ENCODE measurements around the gene LCLAT1. TPM values are rescaled to one million over a fixed set of nuclear protein-coding genes. Genes with fewer than 3 reads are reported as not detected.
A peak's percentile ranks its signal among the peaks of the same experiment; 100 is the strongest.

Gene LCLAT1
- total RNA-seq, 1 donor from 2014 or later, result 16.5 TPM

DNA sequence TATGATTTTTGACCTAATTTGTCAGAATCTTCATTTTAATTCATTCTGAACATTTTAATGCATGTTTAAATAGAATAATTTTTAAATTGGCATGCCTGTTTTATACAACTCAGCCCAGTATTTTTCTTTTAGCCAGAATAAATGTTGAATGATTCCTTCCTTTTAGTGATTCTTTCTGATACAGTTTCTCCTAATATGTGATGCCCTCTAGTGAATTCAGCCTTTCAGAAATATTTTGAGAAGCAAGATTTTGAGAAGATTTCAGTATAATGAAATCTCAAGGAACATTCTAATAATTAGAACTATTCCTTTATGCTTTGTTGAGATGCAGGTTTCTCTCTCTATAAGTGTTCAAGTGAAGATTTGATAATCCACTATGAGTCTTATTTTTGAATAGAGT lies 28.5 kb downstream of the LCLAT1 start:
- no peak overlapping the region for H3K27ac ChIP-seq
- no peaks in the 10 kb centered on the region for H3K9me3 ChIP-seq
- H3K4me3 ChIP-seq, result no peak overlapping the region
- H3K36me3 ChIP-seq, result no peaks in the 10 kb centered on the region
- no peak for DNase-seq
- peaks cover 10% of the 10 kb centered on the region for H3K4me1 ChIP-seq
- ATAC-seq, result no peak
- no peaks in the 10 kb centered on the region for H3K27me3 ChIP-seq
- peak; percentile 29 for TF ChIP-seq CTCF (IDR thresholded peaks at IDR 0.05)
- intact Hi-C loops (cut with DNase I), result no loop called here

DNA sequence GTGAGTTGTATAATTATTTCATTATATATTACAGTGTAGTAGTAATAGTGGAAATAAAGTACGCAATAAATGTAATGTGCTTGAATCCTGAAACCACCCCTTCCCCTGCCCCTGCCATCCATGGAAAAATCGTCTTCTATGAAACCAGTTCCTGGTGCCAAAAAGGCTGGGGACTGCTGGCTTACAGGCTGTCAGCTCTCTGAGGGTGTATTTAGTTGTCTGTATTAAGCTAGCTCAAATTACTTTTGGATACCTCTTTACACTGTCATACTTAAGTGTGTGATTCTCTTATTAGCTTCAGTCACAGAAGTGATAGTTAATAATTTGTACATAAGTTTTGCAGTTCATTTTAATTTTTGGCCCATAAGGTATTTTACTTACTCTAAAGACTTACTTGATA lies 29.6 kb downstream of the LCLAT1 start:
- no peaks in the 10 kb centered on the region for H3K36me3 ChIP-seq
- peaks cover 16% of the 10 kb centered on the region for H3K4me1 ChIP-seq
- no peak overlapping the region for H3K4me3 ChIP-seq
- DNase-seq (no peak), ATAC-seq (no peak)
- no peak overlapping the region for H3K27ac ChIP-seq
- H3K27me3 ChIP-seq, result no peaks in the 10 kb centered on the region
- intact Hi-C loops (cut with DNase I), result no loop called here
- no peak for TF ChIP-seq CTCF (IDR thresholded peaks at IDR 0.05)
- no peaks in the 10 kb centered on the region for H3K9me3 ChIP-seq

DNA sequence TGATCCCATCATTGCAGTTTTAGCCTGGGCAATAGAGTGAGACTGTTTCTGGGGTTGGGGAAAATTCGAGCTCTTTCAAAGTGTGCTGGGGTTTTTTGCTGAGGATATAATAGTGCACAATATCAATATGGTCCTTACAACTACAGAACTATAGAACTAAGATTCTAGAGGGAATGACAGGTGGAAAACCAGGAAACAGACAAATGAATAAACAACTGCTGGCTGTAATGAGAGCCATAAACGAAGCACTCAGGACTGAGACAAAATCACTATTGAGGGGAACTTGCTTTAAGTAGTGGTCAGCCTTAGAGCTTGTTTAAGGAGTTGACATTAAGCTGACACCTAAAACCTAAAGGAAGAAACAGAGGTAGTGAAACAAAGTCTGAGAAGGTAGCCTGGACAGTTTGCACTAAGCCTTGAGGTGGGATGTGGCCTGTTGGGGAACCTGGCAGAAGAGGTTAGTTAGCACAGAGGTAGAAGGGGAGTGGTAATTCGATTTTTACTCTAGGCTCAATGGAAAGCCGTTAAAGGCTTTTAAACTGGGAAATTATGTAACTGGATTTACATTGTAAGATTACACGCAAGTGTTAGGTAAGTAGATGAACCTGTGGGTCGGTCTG lies 33.8 kb downstream of the LCLAT1 start:
- no peaks in the 10 kb centered on the region for H3K36me3 ChIP-seq
- H3K27ac ChIP-seq, result no peak overlapping the region
- peaks cover 7% of the 10 kb centered on the region for H3K4me1 ChIP-seq
- no peak for DNase-seq
- no peak overlapping the region for H3K4me3 ChIP-seq
- H3K27me3 ChIP-seq, result no peaks in the 10 kb centered on the region
- intact Hi-C loops (cut with DNase I), result no loop called here
- no peaks in the 10 kb centered on the region for H3K9me3 ChIP-seq
- TF ChIP-seq CTCF (IDR thresholded peaks at IDR 0.05), result no peak
- ATAC-seq, result no peak

GRCh38 chr2:30481323-30481800 lies 34.3 kb downstream of the LCLAT1 start:
- H3K4me1 ChIP-seq, result peaks cover 7% of the 10 kb centered on the region
- intact Hi-C loops (cut with DNase I), result no loop called here
- ATAC-seq, result peak; percentile 85

DNA sequence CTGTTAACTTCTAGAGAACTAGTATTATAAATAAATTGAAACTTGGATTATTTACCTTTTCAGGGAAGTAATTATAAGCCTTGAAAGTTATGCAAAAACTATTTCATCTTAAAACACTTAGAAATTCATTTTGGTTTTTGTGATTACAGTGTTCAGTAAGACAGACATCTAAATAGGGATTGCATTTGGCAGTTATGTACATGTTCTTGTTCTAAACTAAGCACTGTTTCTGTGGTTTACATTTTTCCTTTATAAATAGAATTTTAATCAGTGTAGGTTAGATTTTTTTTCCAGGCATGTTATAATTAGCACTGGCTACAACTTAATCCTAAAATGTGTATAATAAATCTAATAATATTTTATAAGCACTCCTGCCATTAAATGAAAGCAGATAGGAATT lies 35.0 kb downstream of the LCLAT1 start:
- DNase-seq (no peak), ATAC-seq (no peak)
- H3K36me3 ChIP-seq, result no peaks in the 10 kb centered on the region
- intact Hi-C loops (cut with DNase I), result no loop called here
- no peak overlapping the region for H3K4me3 ChIP-seq
- peaks cover 7% of the 10 kb centered on the region for H3K4me1 ChIP-seq
- no peaks in the 10 kb centered on the region for H3K27me3 ChIP-seq
- TF ChIP-seq CTCF (IDR thresholded peaks at IDR 0.05), result no peak
- no peak overlapping the region for H3K27ac ChIP-seq
- no peaks in the 10 kb centered on the region for H3K9me3 ChIP-seq

More at GRCh38 chr2:30481323-30481800, 34.3 kb downstream of the LCLAT1 start:
- no peak overlapping the region for H3K4me3 ChIP-seq
- H3K36me3 ChIP-seq, result no peaks in the 10 kb centered on the region
- no peak for TF ChIP-seq CTCF (IDR thresholded peaks at IDR 0.05)
- H3K27ac ChIP-seq, result no peak overlapping the region
- no peaks in the 10 kb centered on the region for H3K9me3 ChIP-seq
- no peaks in the 10 kb centered on the region for H3K27me3 ChIP-seq
- no peak for DNase-seq

GRCh38 chr2:30484145-30484544 lies 37.1 kb downstream of the LCLAT1 start:
- ATAC-seq, result no peak
- H3K36me3 ChIP-seq, result no peaks in the 10 kb centered on the region

More at GRCh38 chr2:30484145-30484544, 37.1 kb downstream of the LCLAT1 start:
- no peaks in the 10 kb centered on the region for H3K27me3 ChIP-seq
- peaks cover 12% of the 10 kb centered on the region for H3K4me1 ChIP-seq
- no peak overlapping the region for H3K4me3 ChIP-seq
- no peak for DNase-seq
- H3K27ac ChIP-seq, result no peak overlapping the region
- no peak for TF ChIP-seq CTCF (IDR thresholded peaks at IDR 0.05)
- H3K9me3 ChIP-seq, result no peaks in the 10 kb centered on the region
- intact Hi-C loops (cut with DNase I), result no loop called here

Data from upper lobe of right lung (tissue), 1 donor.